Right renal pelvis (tissue), 4 donors: ENCODE measurements around the gene IRF3. TPM values are rescaled to one million over a fixed set of nuclear protein-coding genes. Genes with fewer than 3 reads are reported as not detected.

Experiments
- DNase-seq, 4 donors: peaks; one replicate each; pipeline ENCODE4 v3.0.0-alpha.2; 2013; ENCODE audit warnings: low read depth in 4 of 4, low spot score in 3 of 4, missing footprints in 1 of 4
- polyA plus RNA-seq, 4 donors: library from polyadenylated mRNA; unstranded; fragments of 120-200 nt; gene quantifications; one replicate each; pipeline ENCODE4 v1.2.1, GENCODE V29; 2013; ENCODE audit not compliant: insufficient read length in 4 of 4

Gene IRF3
- polyA plus RNA-seq, 4 donors: 41.2 to 56.3 (median 47.9) TPM

GRCh38 chr19:49688531-49689132, 23.0 kb upstream of the IRF3 start:
- no peak for DNase-seq

- DNase-seq: no peak
These were observed 22.1 kb upstream of the IRF3 start for GRCh38 chr19:49687566-49688316.

GRCh38 chr19:49687150-49687549, 21.5 kb upstream of the IRF3 start:
- DNase-seq: no peak

- DNase-seq: no peak
These were observed 20.9 kb upstream of the IRF3 start for GRCh38 chr19:49686503-49687088.

- DNase-seq: no peak
These were observed 20.2 kb upstream of the IRF3 start for GRCh38 chr19:49685845-49686332.

GRCh38 chr19:49684983-49685553, 19.4 kb upstream of the IRF3 start:
- no peak for DNase-seq

GRCh38 chr19:49684251-49684982, 18.8 kb upstream of the IRF3 start:
- DNase-seq: no peak

- DNase-seq: no peak
These were observed 18.2 kb upstream of the IRF3 start for GRCh38 chr19:49683814-49684250.

- no peak for DNase-seq
These were observed 16.6 kb upstream of the IRF3 start for GRCh38 chr19:49682274-49682673.

- DNase-seq: no peak
These were observed 16.2 kb upstream of the IRF3 start for GRCh38 chr19:49681830-49682229.

GRCh38 chr19:49680421-49681351, 15.0 kb upstream of the IRF3 start:
- DNase-seq: peak; percentile 82 to 95 (median 91)

GRCh38 chr19:49679771-49680413, 14.2 kb upstream of the IRF3 start:
- DNase-seq: no peak

- DNase-seq: no peak
These were observed 13.5 kb upstream of the IRF3 start for GRCh38 chr19:49678985-49679770.

GRCh38 chr19:49677901-49678674, 12.4 kb upstream of the IRF3 start:
- DNase-seq: peak in 3 of 4 donors; percentile 77 to 80 (median 80)

- DNase-seq: no peak
These were observed 11.7 kb upstream of the IRF3 start, which contains the start of gene PRMT1 for GRCh38 chr19:49677231-49677900. PRMT1 (plus strand) TSS chr19:49677271; CDS start chr19:49677281, 10 bp downstream.

GRCh38 chr19:49676784-49677230, 11.2 kb upstream of the IRF3 start:
- peak; percentile 100 for DNase-seq
